KOPT-K1 (cell line): ENCODE measurements around the gene LEFTY2.
"Not testable (repeated sequence)": the region's sequence is repeated elsewhere in the genome, so short reads cannot be mapped to it uniquely, and the experiment has no call there.

Experiments
- H3K27ac ChIP-seq: fragments of 200-600 bp; sonication (generic); 2 replicates; pipeline ENCODE4 v1.5.1; 2016; ENCODE audit warnings: antibody characterized with exemption, mild to moderate bottlenecking, low read depth, low read length; ENCODE audit not compliant: poor library complexity, severe bottlenecking
- H3K36me3 ChIP-seq: fragments of 200-600 bp; sonication (generic); 2 replicates; pipeline ENCODE4 v1.5.1; 2017; ENCODE audit warnings: antibody characterized with exemption, mild to moderate bottlenecking, low read length, moderate library complexity; ENCODE audit not compliant: insufficient read depth
- H3K9me3 ChIP-seq: fragments of 200-600 bp; sonication (generic); 2 replicates; pipeline ENCODE4 v1.5.1; 2017; ENCODE audit warnings: antibody characterized with exemption, low read length, mild to moderate bottlenecking; ENCODE audit not compliant: insufficient read depth, poor library complexity, severe bottlenecking

The LEFTY2 gene, protein sequence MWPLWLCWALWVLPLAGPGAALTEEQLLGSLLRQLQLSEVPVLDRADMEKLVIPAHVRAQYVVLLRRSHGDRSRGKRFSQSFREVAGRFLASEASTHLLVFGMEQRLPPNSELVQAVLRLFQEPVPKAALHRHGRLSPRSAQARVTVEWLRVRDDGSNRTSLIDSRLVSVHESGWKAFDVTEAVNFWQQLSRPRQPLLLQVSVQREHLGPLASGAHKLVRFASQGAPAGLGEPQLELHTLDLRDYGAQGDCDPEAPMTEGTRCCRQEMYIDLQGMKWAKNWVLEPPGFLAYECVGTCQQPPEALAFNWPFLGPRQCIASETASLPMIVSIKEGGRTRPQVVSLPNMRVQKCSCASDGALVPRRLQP

DNA sequence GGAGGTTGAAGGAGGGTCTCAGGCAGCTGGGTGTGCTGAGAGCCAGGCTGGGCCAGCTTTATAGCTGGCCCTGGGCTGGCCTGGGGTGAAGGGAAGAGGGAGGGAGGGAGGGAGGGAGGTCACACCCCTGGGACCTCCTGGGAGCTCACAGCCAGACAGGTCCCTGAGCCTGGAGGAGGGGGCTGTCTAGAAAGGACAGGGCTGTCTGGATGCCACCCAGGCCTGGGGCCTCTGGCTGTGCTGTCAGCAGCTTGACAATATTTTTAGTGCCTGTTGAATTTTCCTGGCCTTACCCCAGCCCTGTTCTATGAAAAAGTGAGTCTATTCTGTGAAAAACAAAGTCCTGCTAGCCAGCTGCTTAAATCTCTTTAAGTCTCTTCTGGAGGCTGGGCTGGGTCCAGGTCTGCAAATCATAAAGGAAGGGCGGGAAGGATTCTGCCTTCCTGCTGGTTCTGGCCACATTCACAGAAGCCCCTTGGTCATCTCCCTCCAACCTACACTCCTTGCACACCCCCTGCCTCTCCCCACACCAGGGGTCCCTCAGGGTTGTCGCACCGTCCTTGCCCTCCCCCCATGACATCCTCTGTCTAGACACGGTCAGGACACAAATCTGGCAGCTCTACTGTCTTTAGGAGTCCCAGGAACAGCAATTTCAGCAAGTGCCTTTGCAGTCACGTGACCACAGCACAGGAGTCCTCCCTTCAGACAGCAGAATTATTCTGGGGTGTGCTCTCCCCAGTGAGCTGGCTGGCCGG, at the start of gene LEFTY2:
Gene LEFTY2 (minus strand): TSS at position 34 of the 755 bp plus-strand sequence. CDS start 80 bp downstream, outside the sequence.
- H3K27ac ChIP-seq, result no peak within 1 kb of the TSS
- H3K9me3 ChIP-seq, result no peaks in the 10 kb centered on the region
- no peaks in the 10 kb centered on the region for H3K36me3 ChIP-seq

DNA sequence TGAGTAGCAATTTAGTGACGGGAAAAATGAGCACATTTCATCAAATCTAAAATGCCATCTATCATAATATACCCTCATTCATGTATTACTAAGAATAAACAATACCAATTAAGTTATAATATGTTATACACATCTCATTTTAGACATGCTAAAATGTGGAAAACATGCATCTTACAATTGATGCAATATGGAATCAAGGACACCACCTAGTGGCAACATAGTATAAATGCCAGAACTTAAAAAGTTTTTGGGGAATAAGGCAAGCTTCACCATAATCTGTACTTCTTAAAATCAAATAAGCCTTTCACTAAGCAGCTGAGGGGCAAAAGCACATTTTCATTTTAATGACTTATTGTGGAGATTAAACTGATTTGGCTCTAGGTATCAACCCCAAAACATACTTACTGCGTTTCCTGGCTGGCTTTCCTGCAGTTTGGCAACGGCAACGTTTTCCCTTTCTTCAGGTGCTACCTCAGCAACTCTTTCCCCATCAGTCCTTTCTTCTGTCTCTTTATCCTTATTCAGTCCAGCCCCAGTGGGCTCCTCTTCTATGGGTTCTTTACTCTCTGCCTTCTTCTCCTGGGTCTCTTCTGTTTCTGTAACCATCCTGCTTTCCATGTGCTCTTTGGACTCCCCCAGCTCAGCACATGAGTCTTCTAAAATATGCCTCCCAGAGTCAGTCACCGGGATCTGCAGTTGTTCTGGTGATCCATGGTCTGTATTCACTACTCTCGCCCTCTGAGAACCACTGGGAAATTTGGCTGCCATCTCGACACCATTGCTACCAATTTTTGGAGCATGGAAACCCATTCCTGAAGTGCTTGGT, 46.7 kb upstream of the LEFTY2 start:
- Histone ChIP-seq H3K36me3 (peaks cover 99% of the 10 kb centered on the region), H3K9me3 (no peaks in the 10 kb centered on the region), H3K27ac (no peak overlapping the region)

DNA sequence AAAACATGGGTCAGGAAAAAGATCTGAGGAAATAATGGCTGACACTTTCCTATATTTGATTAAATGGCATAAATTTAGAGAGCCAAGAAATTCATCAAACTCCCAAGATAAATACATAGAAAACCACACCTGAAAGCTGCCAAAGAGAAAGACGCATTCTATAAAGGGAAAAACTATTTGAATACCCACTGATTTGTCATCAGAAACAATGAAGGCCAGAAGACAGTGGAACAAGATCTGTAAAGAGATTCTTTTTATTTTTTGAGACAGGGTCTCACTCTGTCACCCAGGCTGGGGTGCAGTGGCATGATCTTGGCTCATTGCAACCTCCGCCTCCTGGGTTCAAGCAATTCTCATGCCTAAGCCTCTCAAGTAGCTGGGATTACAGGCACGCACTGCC, 40.7 kb upstream of the LEFTY2 start:
- H3K36me3 ChIP-seq, result peaks cover 89% of the 10 kb centered on the region
- no peak overlapping the region for H3K27ac ChIP-seq
- peaks cover 6% of the 10 kb centered on the region for H3K9me3 ChIP-seq

DNA sequence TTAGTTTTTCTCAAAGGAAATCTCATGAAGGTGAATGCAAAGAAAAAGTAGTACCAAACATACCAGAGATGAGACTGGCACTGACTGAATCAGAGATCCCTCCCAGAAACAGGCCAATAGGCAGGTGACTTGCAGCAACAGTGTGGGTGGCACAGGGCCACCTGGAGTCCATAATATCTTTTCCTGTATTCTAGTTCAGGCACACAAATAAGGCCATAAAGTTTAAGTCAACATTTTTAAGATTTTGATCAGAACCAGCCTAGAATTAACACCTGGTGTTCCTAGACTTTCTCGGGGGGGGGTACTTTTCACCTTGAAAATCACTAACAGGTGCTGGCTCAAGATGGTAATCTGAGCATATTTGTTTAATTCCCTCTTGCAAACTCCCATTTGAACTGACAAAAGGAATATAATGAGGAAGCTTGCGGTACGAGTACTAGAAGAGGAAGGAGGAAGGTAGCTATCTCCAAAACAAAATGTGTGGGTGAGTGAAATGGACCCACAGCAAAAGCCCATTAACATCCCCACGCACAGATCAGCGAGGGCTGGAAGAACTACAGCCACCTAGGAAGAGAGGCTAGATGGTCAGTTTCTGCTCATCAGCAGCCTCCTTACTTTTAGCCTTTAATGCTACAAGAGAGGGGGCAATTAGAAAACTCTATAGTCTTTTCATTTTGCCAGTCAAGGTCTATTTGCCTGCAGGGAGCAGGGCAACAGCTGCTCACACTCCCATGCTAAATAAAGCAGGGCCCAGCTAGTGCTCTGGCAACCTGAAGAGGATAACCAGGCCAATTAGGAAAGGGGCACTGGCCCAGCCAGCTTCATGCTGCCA, 39.2 kb upstream of the LEFTY2 start:
- Histone ChIP-seq H3K27ac (no peak overlapping the region), H3K36me3 (peaks cover 74% of the 10 kb centered on the region), H3K9me3 (peaks cover 6% of the 10 kb centered on the region)

DNA sequence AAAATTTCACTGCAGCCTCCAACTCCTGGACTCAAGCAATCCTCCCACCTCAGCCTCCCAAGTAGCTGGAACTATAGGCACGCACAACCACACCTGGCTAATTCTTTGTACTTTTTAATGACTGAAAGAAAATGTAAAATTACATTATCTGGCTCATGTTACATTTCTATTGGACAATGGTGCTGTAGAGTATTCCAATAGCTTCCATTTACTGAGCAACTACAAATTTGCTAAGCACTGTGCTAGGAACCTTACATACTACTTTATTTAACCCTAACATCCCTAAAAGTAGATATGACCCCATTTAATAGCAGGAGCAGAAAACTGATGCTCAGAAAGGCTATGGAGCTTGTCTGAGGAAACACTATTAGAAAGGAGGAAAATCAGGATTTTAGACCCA, 38.4 kb upstream of the LEFTY2 start:
- Histone ChIP-seq H3K9me3 (peaks cover 6% of the 10 kb centered on the region), H3K36me3 (peaks cover 66% of the 10 kb centered on the region), H3K27ac (no peak overlapping the region)

DNA sequence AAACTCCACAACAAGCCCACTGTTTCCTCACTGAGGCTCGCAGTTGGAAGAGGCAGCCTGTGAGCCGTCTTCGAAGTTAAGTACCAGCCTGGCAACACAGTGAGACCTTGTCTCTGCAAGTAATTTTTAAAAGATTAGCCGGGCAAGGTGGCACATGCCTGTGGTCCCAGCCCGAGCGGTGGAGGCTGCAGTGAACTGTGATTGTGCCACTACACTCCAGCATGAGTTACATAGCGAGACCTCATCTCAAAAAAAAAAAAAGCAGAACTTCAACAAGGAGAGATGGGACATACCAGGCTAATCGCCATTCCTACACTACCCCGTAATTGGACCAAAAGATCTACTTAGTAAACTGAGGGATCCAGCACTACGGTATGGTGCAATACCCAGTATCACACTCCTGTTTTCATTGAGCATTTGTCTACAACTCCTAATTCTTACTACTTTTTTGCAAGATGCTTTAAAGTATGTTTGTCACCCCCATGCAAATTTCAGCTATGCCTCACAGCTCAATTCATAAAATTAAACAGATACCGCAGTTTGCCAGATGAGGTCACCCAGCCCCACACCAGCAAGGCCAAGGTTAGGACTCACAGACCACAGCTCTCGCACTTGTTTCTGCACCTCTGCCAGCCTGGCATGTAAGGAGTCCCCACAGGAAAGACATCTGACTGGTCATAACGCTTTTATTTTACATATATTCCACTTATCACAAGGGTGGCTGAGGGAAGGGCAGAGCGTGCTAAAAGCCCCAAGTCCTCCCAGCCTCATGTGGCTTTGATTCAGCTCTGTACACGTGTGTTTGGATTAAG, 37.1 kb upstream of the LEFTY2 start:
- H3K27ac ChIP-seq, result no peak overlapping the region
- peaks cover 6% of the 10 kb centered on the region for H3K9me3 ChIP-seq
- H3K36me3 ChIP-seq, result peaks cover 54% of the 10 kb centered on the region

DNA sequence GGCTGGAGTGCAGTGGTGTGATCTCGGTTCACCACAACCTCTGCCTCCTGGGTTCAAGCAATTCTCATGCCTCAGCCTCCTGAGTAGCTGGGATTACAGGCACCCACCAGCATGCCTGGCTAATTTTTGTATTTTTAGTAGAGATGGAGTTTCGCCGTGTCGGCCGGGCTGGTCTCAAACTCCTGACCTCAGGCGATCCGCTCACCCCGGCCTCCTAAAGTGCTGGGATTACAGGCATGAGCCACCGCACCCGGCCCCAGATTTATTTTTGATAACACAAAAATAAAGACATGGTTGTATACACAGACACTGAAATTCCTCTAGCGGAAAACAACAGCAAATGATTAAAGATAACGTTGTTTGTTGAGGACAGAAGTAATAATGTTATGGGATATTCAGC, 34.1 kb upstream of the LEFTY2 start:
- H3K27ac ChIP-seq, H3K9me3 ChIP-seq: not testable (repeated sequence)
- peaks cover 25% of the 10 kb centered on the region for H3K36me3 ChIP-seq

DNA sequence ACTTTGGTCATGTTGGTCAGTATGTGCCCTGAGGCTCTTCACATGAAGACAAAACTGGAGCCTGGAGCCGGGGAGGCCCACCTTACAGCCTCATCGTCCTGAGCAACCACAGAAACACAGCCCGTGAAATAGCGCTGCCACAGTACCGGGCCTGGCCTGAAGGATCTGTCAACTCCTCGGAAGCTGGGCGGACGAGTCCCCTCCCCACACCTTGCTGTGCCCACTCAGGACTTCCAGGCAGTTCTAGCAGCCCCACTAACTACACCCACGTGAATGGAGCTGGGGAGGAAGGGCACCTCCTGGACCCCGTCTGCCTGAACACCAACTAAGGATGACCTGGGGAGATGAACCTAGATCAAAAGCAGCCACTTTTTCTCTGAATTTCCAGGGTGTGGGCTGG, 33.4 kb upstream of the LEFTY2 start:
- Histone ChIP-seq H3K27ac (no peak overlapping the region), H3K36me3 (peaks cover 18% of the 10 kb centered on the region)

DNA sequence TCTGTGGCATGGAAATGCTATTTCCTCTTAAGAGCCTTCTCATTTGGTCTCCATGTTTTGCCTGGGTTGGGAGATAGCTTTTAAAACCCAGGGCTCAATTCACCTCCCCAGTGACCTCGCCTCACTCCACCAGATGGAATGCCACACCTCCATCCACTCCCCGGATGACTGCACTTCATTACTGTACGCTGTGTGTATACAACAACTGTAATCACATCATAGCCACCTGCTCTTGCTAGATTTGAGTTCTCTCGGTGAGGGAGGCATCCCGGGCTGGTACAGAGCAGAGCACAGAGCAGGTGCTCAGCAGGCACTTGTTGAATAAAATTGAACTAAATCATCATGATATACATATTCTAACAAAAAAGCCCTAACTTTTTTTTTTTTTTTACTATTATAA, 32.1 kb upstream of the LEFTY2 start:
- no peaks in the 10 kb centered on the region for H3K9me3 ChIP-seq
- H3K36me3 ChIP-seq, result peaks cover 10% of the 10 kb centered on the region; the same call in 1 of the 2 replicates
- no peak overlapping the region for H3K27ac ChIP-seq

More for the DNA sequence above, 33.4 kb upstream of the LEFTY2 start:
- no peaks in the 10 kb centered on the region for H3K9me3 ChIP-seq

DNA sequence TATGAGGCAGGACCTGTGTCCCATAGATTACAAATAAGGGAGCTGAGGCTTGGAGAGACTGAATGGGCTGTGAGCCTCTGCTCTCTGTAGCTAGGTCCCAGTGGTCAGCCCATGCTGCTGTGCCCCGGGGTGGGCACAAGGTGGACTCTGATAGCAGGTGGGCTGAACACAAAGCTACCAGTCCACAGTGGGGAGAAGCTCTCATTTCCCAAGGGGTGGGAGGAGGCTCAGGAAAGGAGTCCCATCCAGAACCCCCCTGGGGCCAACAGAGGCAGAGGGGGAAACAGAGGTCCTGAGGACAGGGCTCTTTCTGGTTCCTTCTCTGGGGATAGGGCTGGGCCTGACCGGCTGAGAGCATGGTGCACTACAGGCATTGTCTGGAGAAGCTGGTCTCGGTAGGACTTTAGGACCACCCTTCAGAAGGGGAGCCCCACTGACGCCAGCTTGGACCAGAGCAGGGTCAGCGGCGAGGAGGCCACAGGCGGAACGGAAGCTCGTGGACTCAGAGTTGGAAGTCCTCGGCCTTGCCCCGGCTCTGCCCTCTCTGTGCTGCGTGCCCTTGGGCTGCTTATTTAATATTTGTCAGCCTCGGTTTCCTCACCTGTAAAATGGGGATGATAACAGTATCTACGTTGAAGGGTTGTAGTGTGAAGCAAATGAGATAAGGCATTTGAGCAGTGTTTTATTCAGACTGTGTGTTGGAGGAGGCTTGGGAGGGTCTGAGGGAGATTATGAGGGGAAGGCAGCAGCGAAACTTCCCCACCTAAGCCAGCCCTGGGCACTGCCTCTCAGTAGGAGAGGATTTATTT, 31.5 kb upstream of the LEFTY2 start:
- H3K36me3 ChIP-seq, result peaks cover 5% of the 10 kb centered on the region; the same call in 1 of the 2 replicates
- H3K27ac ChIP-seq, result no peak overlapping the region
- H3K9me3 ChIP-seq, result no peaks in the 10 kb centered on the region

DNA sequence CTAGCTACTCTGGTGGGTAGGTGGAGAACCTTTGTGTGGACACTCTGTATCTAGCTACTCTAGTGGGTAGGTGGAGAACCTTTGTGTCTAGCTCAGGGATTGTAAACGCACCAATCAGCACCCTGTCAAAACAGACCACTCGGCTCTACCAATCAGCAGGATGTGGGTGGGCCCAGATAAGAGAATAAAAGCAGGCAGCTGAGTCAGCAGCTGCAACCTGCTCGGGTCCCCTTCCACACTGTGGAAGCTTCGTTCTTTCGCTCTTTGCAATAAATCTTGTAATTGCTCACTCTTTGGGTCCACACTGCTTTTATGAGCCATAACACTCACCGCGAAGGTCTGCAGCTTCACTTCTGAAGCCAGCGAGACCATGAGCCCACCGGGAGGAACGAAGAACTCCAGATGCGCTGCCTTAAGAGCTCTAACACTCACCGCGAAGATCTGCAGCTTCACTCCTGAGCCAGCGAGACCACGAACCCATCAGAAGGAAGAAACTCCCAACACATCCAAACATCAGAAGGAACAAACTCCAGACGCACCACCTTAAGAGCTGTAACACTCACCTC, 29.7 kb upstream of the LEFTY2 start:
- H3K27ac ChIP-seq, H3K36me3 ChIP-seq, H3K9me3 ChIP-seq: not testable (repeated sequence)

DNA sequence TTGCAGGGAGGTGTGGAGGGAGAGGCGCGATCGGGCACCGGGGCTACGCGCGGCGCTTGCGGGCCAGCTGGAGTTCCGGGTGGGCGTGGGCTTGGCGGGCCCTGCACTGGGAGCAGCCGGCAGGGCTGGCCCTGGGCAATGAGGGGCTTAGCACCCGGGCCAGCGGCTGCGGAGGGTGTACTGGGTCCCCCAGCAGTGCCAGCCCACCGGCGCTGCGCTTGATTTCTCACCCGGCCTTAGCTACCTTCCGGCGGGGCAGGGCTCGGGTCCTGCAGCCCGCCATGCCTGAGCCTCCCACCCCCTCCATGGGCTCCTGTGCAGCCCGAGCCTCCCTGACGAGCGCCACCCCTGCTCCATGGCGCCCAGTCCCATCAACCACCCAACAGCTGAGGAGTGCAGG, 28.7 kb upstream of the LEFTY2 start:
- H3K27ac ChIP-seq, H3K36me3 ChIP-seq, H3K9me3 ChIP-seq: not testable (repeated sequence)

DNA sequence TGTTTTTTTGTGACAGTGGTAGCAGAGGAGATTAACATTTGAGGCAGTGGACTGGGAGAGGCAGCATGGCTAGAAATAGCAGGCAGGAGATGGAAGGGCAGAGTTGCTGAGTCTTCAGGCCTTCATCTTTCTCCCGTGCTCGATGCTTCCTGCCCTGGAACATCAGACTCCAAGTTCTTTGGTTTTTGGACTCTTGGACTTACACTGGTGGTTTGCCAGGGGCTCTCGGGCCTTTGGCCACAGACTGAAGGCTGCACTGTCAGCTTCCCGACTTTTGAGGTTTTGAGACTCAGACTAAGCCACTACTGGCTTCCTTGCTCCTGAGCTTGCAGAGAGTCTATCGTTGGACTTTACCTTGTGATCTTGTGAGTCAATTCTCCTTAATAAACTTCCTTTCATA, 24.2 kb upstream of the LEFTY2 start:
- Histone ChIP-seq H3K27ac (no peak overlapping the region), H3K9me3 (no peaks in the 10 kb centered on the region), H3K36me3 (no peaks in the 10 kb centered on the region)
